K562 (cell line): Measurements from ENCODE around the gene SCYGR2. TPM values are rescaled to one million over a fixed set of nuclear protein-coding genes. Genes with fewer than 3 reads are reported as not detected.

ENCODE experiments used
- ATAC-seq: fragments of 200-7000 bp; cut with Tn5 transposase; 3 replicates; pipeline ENCODE4 v1.9.1; 2020; ENCODE audit warnings: moderate library complexity
- BruUV-seq: library from RNA; stranded (reverse); fragments of 400-500 nt; replicated peaks from 2 replicates; lab custom pipeline; 2021; lab: Mats Ljungman, UMichigan
- CTCF ChIA-PET: fragments of 300-600 bp; formaldehyde crosslinking; extraction: SDS; loops from one replicate; lab custom pipeline; 2021; ENCODE audit warnings: low intra/inter-chr PET ratio; lab: Yijun Ruan, JAX
- POLR2A ChIA-PET: fragments of 300-600, 350-650 bp; sonication (Branson Sonifier 250); formaldehyde crosslinking; extraction: SDS; loops from one replicate; lab custom pipeline; 2021; ENCODE audit warnings: antibody characterized with exemption, inconsistent platforms; lab: Yijun Ruan, JAX
- DNase-seq, 4 experiments: peaks; one replicate each; pipeline versions ENCODE4 v3.0.0 to v3.0.0-alpha.2; 2011 to 2018; ENCODE audit warnings: low spot score in 3 of 4, mixed read lengths in 3 of 4; ENCODE audit errors: extremely low read depth in 1 of 4
- FAIRE-seq: peaks from 2 replicates; lab custom pipeline; 2011; peaks lifted over from hg19 to GRCh38; lab: Jason Lieb, UNC
- H2AFZ ChIP-seq: 2 replicates; pipeline ENCODE4 v1.6.0; 2011; ENCODE audit warnings: low read depth, low read length, control low read depth, inconsistent platforms
- H3K27ac ChIP-seq: fragments of 200-600 bp; 3 replicates; pipeline ENCODE4 v1.8.0; 2011; ENCODE audit warnings: low read depth, mild to moderate bottlenecking, control low read depth, inconsistent platforms, low read length, moderate library complexity, mixed read lengths; ENCODE audit errors: extremely low read depth
- H3K27me3 ChIP-seq, 2 experiments: fragments of 300-600 bp in 1 of 2; 2 replicates in 1 of 2; 3 replicates in 1 of 2; pipeline versions ENCODE4 v1.6.0 to v1.8.0; 2011; ENCODE audit warnings: inconsistent platforms in 2 of 2, low read length in 2 of 2, mild to moderate bottlenecking in 1 of 2, mixed read lengths in 1 of 2, moderate library complexity in 1 of 2; ENCODE audit not compliant: control insufficient read depth in 2 of 2, insufficient read depth in 2 of 2
- H3K36me3 ChIP-seq: fragments of 300-600 bp; 3 replicates; pipeline ENCODE4 v1.8.0; 2011; ENCODE audit warnings: mild to moderate bottlenecking, low read length, inconsistent platforms; ENCODE audit not compliant: control insufficient read depth, insufficient read depth
- H3K4me1 ChIP-seq, 2 experiments: fragments of 200-600 bp in 1 of 2; replicated peaks in 1 of 2; 2 replicates in 1 of 2; 3 replicates in 1 of 2; pipeline versions ENCODE4 v1.5.1 to v1.8.0; 2011; ENCODE audit warnings: inconsistent platforms in 2 of 2, low read length in 2 of 2, mild to moderate bottlenecking in 1 of 2, mixed read lengths in 1 of 2, moderate library complexity in 1 of 2; ENCODE audit not compliant: control insufficient read depth in 2 of 2, insufficient read depth in 2 of 2
- H3K4me2 ChIP-seq: 2 replicates; pipeline ENCODE4 v1.6.1; 2011; ENCODE audit warnings: low read length, control low read depth, inconsistent platforms, mixed read lengths; ENCODE audit not compliant: insufficient read depth
- H3K4me3 ChIP-seq: fragments of 200-600 bp; sonication (generic), shearing (Covaris generic); 2 replicates; pipeline ENCODE4 v1.5.1; 2016; ENCODE audit warnings: control low read depth, inconsistent platforms
- H3K79me2 ChIP-seq: fragments of 200-600 bp; 3 replicates; pipeline ENCODE4 v1.8.0; 2011; ENCODE audit warnings: low read length, inconsistent platforms; ENCODE audit not compliant: control insufficient read depth, insufficient read depth
- H3K9ac ChIP-seq, 2 experiments: 2 replicates each; pipeline versions ENCODE4 v1.6.0 to v1.6.1; 2011; ENCODE audit warnings: low read depth in 2 of 2, low read length in 2 of 2, control low read depth in 1 of 2, inconsistent platforms in 1 of 2, mild to moderate bottlenecking in 1 of 2, mixed read lengths in 1 of 2; ENCODE audit not compliant: insufficient read depth in 1 of 2
- H3K9me1 ChIP-seq: one replicate; pipeline ENCODE4 v1.6.0; 2011; ENCODE audit warnings: inconsistent platforms, mild to moderate bottlenecking, low read length, moderate library complexity; ENCODE audit not compliant: control insufficient read depth, insufficient read depth
- H3K9me3 ChIP-seq: replicated peaks from 2 replicates; pipeline ENCODE4 v1.5.1; 2011; ENCODE audit warnings: low read depth, low read length, inconsistent platforms; ENCODE audit not compliant: control insufficient read depth, insufficient read depth
- H4K20me1 ChIP-seq: replicated peaks from 2 replicates; pipeline ENCODE4 v1.6.1; 2011; ENCODE audit warnings: low read length, inconsistent platforms, mixed read lengths; ENCODE audit not compliant: control insufficient read depth, insufficient read depth
- BHLHE40 ChIP-seq: IDR thresholded peaks from 2 replicates; pipeline ENCODE4 v1.6.1; 2011; ENCODE audit warnings: low read length, improper control_type of control experiment
- CEBPG ChIP-seq, 3 experiments: fragments of 200-800 bp in 1 of 3; sonication (Bioruptor generic) in 1 of 3; sonication (generic) in 1 of 3; formaldehyde crosslinking in 1 of 3; IDR thresholded peaks in 2 of 3; conservative IDR thresholded peaks in 1 of 3; 2 replicates each; pipeline versions ENCODE4 v1.6.1 to v1.8.0; 2016 to 2022; ENCODE audit warnings: missing compliant biosample characterization in 2 of 3, missing genetic modification characterization in 2 of 3, mild to moderate bottlenecking in 1 of 3, missing genetic modification reagents in 1 of 3
- EHMT2 ChIP-seq: fragments of 450-650 bp; IDR thresholded peaks from 2 replicates; pipeline ENCODE4 v1.6.1; 2018; ENCODE audit warnings: antibody characterized with exemption
- EP300 ChIP-seq: IDR thresholded peaks from 2 replicates; pipeline ENCODE4 v1.6.1; 2012; ENCODE audit warnings: low read length, improper control_type of control experiment
- FOXO4 ChIP-seq: fragments of 450-650 bp; formaldehyde crosslinking; IDR thresholded peaks from 2 replicates; pipeline ENCODE4 v1.4.0; 2020; ENCODE audit warnings: mild to moderate bottlenecking, moderate library complexity
- IFI16 ChIP-seq: fragments of 250-450 bp; sonication (Bioruptor Pico); IDR thresholded peaks from 2 replicates; pipeline ENCODE4 v2.1.2; 2022; ENCODE audit warnings: mild to moderate bottlenecking, inconsistent platforms
- MCM7 ChIP-seq, 2 experiments: fragments of 450-650 bp; IDR thresholded peaks; 2 replicates each; pipeline ENCODE4 v1.6.1; 2016 to 2018
- NR4A1 ChIP-seq, 2 experiments: fragments of 250-450 bp in 1 of 2; fragments of 450-650 bp in 1 of 2; sonication (Bioruptor Pico) in 1 of 2; IDR thresholded peaks; 2 replicates each; pipeline versions ENCODE4 v1.4.0 to v1.6.1; 2016 to 2020; ENCODE audit warnings: mild to moderate bottlenecking in 2 of 2, missing compliant biosample characterization in 1 of 2, missing genetic modification characterization in 1 of 2, moderate library complexity in 1 of 2
- RHOXF2B ChIP-seq: fragments of 250-450 bp; sonication (Bioruptor Pico); conservative IDR thresholded peaks from 2 replicates; pipeline ENCODE4 v1.5.1; 2021
- SFPQ ChIP-seq: fragments of 200-400 bp; formaldehyde crosslinking; IDR thresholded peaks from 2 replicates; pipeline ENCODE4 v1.6.1; 2017; ENCODE audit warnings: mild to moderate bottlenecking, low read depth, low read length, moderate library complexity
- TCF7 ChIP-seq: sonication (generic); IDR thresholded peaks from 2 replicates; pipeline ENCODE4 v1.6.1; 2016; ENCODE audit warnings: antibody characterized with exemption, borderline replicate concordance
- ZKSCAN1 ChIP-seq: fragments of 150-350 bp; IDR thresholded peaks from 2 replicates; pipeline ENCODE4 v1.6.1; 2016; ENCODE audit warnings: low read depth, low read length
- ZNF766 ChIP-seq: fragments of 200-800 bp; sonication (Bioruptor generic); conservative IDR thresholded peaks from 2 replicates; pipeline ENCODE4 v1.6.1; 2016; ENCODE audit warnings: missing genetic modification characterization, missing compliant biosample characterization
- ZNF830 ChIP-seq: fragments of 250-450 bp; sonication (Bioruptor Pico); IDR thresholded peaks from 2 replicates; pipeline ENCODE4 v1.5.0; 2021; ENCODE audit warnings: mild to moderate bottlenecking
- WGBS: fragments of 100-300 bp; shearing (Covaris generic); methylation state at CpG from one replicate; pipeline ENCODE4 v1.1.6; 2016; ENCODE audit warnings: low coverage, mixed read lengths; ENCODE audit not compliant: insufficient coverage; ENCODE audit errors: missing lambda C conversion rate; 5-methylcytosine and 5-hydroxymethylcytosine counted together
- in situ Hi-C: fragments of 300-500 bp; cut with MboI; formaldehyde crosslinking; loops from 4 replicates; pipeline ENCODE4 v1.15.0; 2018; ENCODE audit warnings: inconsistent platforms, mixed read lengths
- intact Hi-C: fragments of 100-400 bp; cut with micrococcal nuclease; formaldehyde crosslinking; loops from 2 replicates; pipeline ENCODE4 v1.14.2; 2022
- polyA plus RNA-seq, 8 experiments: library from polyadenylated mRNA; depleted of rRNA in 4 of 8; stranded (reverse) in 5 of 8; unstranded in 3 of 8; fragments of >200 nt; fragmentation: Nextera tagmentation in 2 of 8; fragmentation: Illumina TruSeq in 1 of 8; extraction: Ambion mirVana in 2 of 8; extraction: Trizol in 1 of 8; gene quantifications; 2 replicates each; pipeline versions ENCODE4 v1.2.1 to v1.2.3, GENCODE V29; 2011 to 2014; ENCODE audit warnings: inconsistent platforms in 1 of 8, missing spikeins in 1 of 8
- total RNA-seq, 7 experiments: library from RNA; depleted of rRNA in 6 of 7; stranded (reverse); fragments of >200 nt in 6 of 7; fragmentation: Illumina TruSeq in 2 of 7; extraction: Trizol in 2 of 7; gene quantifications; 2 replicates each; pipeline versions ENCODE4 v1.2.1 to v1.2.3, GENCODE V29; 2011 to 2021; ENCODE audit warnings: low replicate concordance in 1 of 7

Gene SCYGR2
- total and polyA plus RNA-seq, 9 of the 15 experiments (the other 6 are each of a cell fraction or from before 2014, with no cell fraction given): not detected

GRCh38 chr2:227614246-227614645, 15.6 kb downstream of the SCYGR2 start:
- H3K4me3 ChIP-seq: no peak overlapping the region
- no peaks in the 10 kb centered on the region for H4K20me1 ChIP-seq
- FAIRE-seq (no peak), DNase-seq (no peak), ATAC-seq (no peak)
- ChIA-PET CTCF (no interaction called here), POLR2A (no interaction called here)
- BruUV-seq: no TSS peak
- H3K36me3 ChIP-seq: no peaks in the 10 kb centered on the region
- in situ Hi-C loops (no loop called here), intact Hi-C loops (no loop called here)
- 0% methylated on average over 1 of the region's 4 CpGs for WGBS
- no peaks in the 10 kb centered on the region for H3K4me1 ChIP-seq
- TF ChIP-seq ZKSCAN1: no peak
- no peak for TF ChIP-seq MCM7 (IDR thresholded peaks at IDR 0.05)
- no peaks in the 10 kb centered on the region for H3K9me3 ChIP-seq
- no peaks in the 10 kb centered on the region for H3K79me2 ChIP-seq
- no peaks in the 10 kb centered on the region for H3K9me1 ChIP-seq
- no peak overlapping the region for H3K4me2 ChIP-seq
- no peak overlapping the region for H2AFZ ChIP-seq
- H3K27ac ChIP-seq: no peak overlapping the region
- H3K9ac ChIP-seq: no peak overlapping the region
- peaks cover 0 to 32% of the 10 kb centered on the region in 2 experiments; a peak in 2 of 5 replicates for H3K27me3 ChIP-seq

GRCh38 chr2:227614740-227615139, 16.0 kb downstream of the SCYGR2 start, which contains the start of gene SCYGR3:
TSS of gene SCYGR3 (minus strand) at chr2:227614840. CDS start at chr2:227614840, 0 bp downstream.
- no peak for TF ChIP-seq CEBPG (CRISPR knock-in tag; IDR thresholded peaks at IDR 0.05)
- no peak for TF ChIP-seq CEBPG (tag; conservative IDR thresholded peaks at IDR 0.05 in 1 of 2, IDR thresholded peaks at IDR 0.05 in 1 of 2)
- no peak for TF ChIP-seq NR4A1 (CRISPR knock-in tag; IDR thresholded peaks at IDR 0.05)
- TF ChIP-seq NR4A1 (tag; IDR thresholded peaks at IDR 0.05): no peak
- no peak for TF ChIP-seq EHMT2
- TF ChIP-seq FOXO4 (CRISPR knock-in tag): no peak
- no peak for TF ChIP-seq IFI16 (CRISPR knock-in tag)
- no peak for TF ChIP-seq ZNF766 (CRISPR knock-in tag)
- no peak for TF ChIP-seq ZNF830 (CRISPR knock-in tag)
- no peak for TF ChIP-seq TCF7
- TF ChIP-seq EP300: no peak
- TF ChIP-seq RHOXF2B: no peak
- no peak for TF ChIP-seq BHLHE40
- TF ChIP-seq SFPQ: no peak
- TF ChIP-seq, all 486 proteins: peak for 0
- H4K20me1 ChIP-seq: no peaks in the 10 kb centered on the region

More at GRCh38 chr2:227614740-227615139, 16.0 kb downstream of the SCYGR2 start, which contains the start of gene SCYGR3:
- Histone ChIP-seq H3K27ac (no peak within 1 kb of the TSS), H2AFZ (no peak within 1 kb of the TSS), H3K27me3 (peaks cover 0 to 32% of the 10 kb centered on the region in 2 experiments; a peak in 2 of 5 replicates), H3K9ac (no peak within 1 kb of the TSS), H3K9me1 (no peaks in the 10 kb centered on the region), H3K9me3 (no peaks in the 10 kb centered on the region), H3K4me3 (no peak within 1 kb of the TSS), H3K4me2 (no peak within 1 kb of the TSS), H3K79me2 (no peaks in the 10 kb centered on the region), H3K36me3 (no peaks in the 10 kb centered on the region), H3K4me1 (no peaks in the 10 kb centered on the region)
- in situ Hi-C loops: no loop called here
- FAIRE-seq (no peak), DNase-seq (no peak), ATAC-seq (no peak)
- POLR2A ChIA-PET: no interaction called here
- no TSS peak for BruUV-seq
- CTCF ChIA-PET: no interaction called here
- WGBS: 0% methylated on average over 2 of the region's 4 CpGs
- intact Hi-C loops: no loop called here
